Measurements from ENCODE around the gene WDR13.
"Not testable (repeated sequence)": the region's sequence is repeated elsewhere in the genome, so short reads cannot be mapped to it uniquely, and the experiment has no call there.

The WDR13 gene

GRCh38 chrX:48595929-48596328 lies 1.4 kb upstream of the WDR13 start:
- no peak for DNase-seq (ENCODE audit: low spot score)

- no peak for DNase-seq (ENCODE audit: low spot score)
Measured at GRCh38 chrX:48598614-48599013, 1.3 kb downstream of the WDR13 start.

GRCh38 chrX:48599341-48599740 lies 2.0 kb downstream of the WDR13 start:
- DNase-seq (ENCODE audit: low spot score) = no peak

- DNase-seq (ENCODE audit: low spot score) = no peak
Measured at GRCh38 chrX:48600226-48600625, 2.9 kb downstream of the WDR13 start.

GRCh38 chrX:48601741-48602394 lies 4.6 kb downstream of the WDR13 start:
- no peak for DNase-seq (ENCODE audit: low spot score)

GRCh38 chrX:48604701-48605100 lies 7.4 kb downstream of the WDR13 start:
- DNase-seq (ENCODE audit: low spot score) = no peak

GRCh38 chrX:48606091-48606490 lies 8.8 kb downstream of the WDR13 start:
- DNase-seq (ENCODE audit: low spot score) = no peak

GRCh38 chrX:48611703-48612102 lies 14.4 kb downstream of the WDR13 start:
- no peak for DNase-seq (ENCODE audit: low spot score)

GRCh38 chrX:48613502-48614160 lies 16.3 kb downstream of the WDR13 start:
- DNase-seq (ENCODE audit: low spot score) = no peak

- no peak for DNase-seq (ENCODE audit: low spot score)
Measured at GRCh38 chrX:48616576-48616975, 19.3 kb downstream of the WDR13 start.

- no peak for DNase-seq (ENCODE audit: low spot score)
Measured at GRCh38 chrX:48617542-48618340, 20.4 kb downstream of the WDR13 start.

GRCh38 chrX:48626401-48627298 lies 29.4 kb downstream of the WDR13 start:
- no peak for DNase-seq (ENCODE audit: low spot score)

- DNase-seq (ENCODE audit: low spot score) = peak; percentile 79
Measured at GRCh38 chrX:48631376-48632090, 34.2 kb downstream of the WDR13 start.

- no peak for DNase-seq (ENCODE audit: low spot score)
Measured at GRCh38 chrX:48632207-48632606, 34.9 kb downstream of the WDR13 start.

- DNase-seq (ENCODE audit: low spot score) = no peak
Measured at GRCh38 chrX:48636301-48636700, 39.0 kb downstream of the WDR13 start.

- DNase-seq (ENCODE audit: low spot score) = no peak
Measured at GRCh38 chrX:48636776-48637175, 39.5 kb downstream of the WDR13 start.

GRCh38 chrX:48645669-48646068 lies 48.4 kb downstream of the WDR13 start:
- DNase-seq (ENCODE audit: low spot score) = no peak

GRCh38 chrX:48648336-48648751 lies 51.1 kb downstream of the WDR13 start:
- DNase-seq (ENCODE audit: low spot score) = no peak

GRCh38 chrX:48649102-48649501 lies 51.8 kb downstream of the WDR13 start:
- DNase-seq (ENCODE audit: low spot score) = no peak

GRCh38 chrX:48652055-48652579 lies 54.8 kb downstream of the WDR13 start:
- not testable (repeated sequence) for DNase-seq (ENCODE audit: low spot score)

GRCh38 chrX:48654746-48655145 lies 57.5 kb downstream of the WDR13 start:
- not testable (repeated sequence) for DNase-seq (ENCODE audit: low spot score)
